IMR-90 (cell line): ENCODE measurements around the gene CRACR2B.

ENCODE experiments used
- BHLHE40 ChIP-seq: fragments of 150-350 bp; IDR thresholded peaks from 2 replicates; pipeline ENCODE4 v1.6.1; 2016; ENCODE audit warnings: mild to moderate bottlenecking, low read depth, low read length
- CEBPB ChIP-seq: IDR thresholded peaks from 2 replicates; pipeline ENCODE4 v1.6.1; 2012; ENCODE audit warnings: low read depth, low read length, improper control_type of control experiment
- CHD1 ChIP-seq: IDR thresholded peaks from 2 replicates; pipeline ENCODE4 v1.6.1; 2012; ENCODE audit warnings: low read depth, low read length, improper control_type of control experiment
- MAFK ChIP-seq: IDR thresholded peaks from 2 replicates; pipeline ENCODE4 v1.6.1; 2012; ENCODE audit warnings: low read depth, low read length, improper control_type of control experiment
- MAZ ChIP-seq: IDR thresholded peaks from 2 replicates; pipeline ENCODE4 v1.6.1; 2012; ENCODE audit warnings: low read depth, mild to moderate bottlenecking, low read length, improper control_type of control experiment, moderate library complexity, borderline replicate concordance
- MXI1 ChIP-seq: IDR thresholded peaks from 2 replicates; pipeline ENCODE4 v1.6.1; 2012; ENCODE audit warnings: low read depth, mild to moderate bottlenecking, low read length, moderate library complexity, borderline replicate concordance
- POLR2A ChIP-seq: IDR thresholded peaks from 2 replicates; pipeline ENCODE4 v1.6.1; 2012; ENCODE audit warnings: mild to moderate bottlenecking, low read depth, low read length
- RAD21 ChIP-seq: IDR thresholded peaks from 2 replicates; pipeline ENCODE4 v1.6.1; 2012; ENCODE audit warnings: low read length, improper control_type of control experiment
- RCOR1 ChIP-seq: IDR thresholded peaks from 2 replicates; pipeline ENCODE4 v1.6.1; 2012; ENCODE audit warnings: mild to moderate bottlenecking, low read length, improper control_type of control experiment; ENCODE audit not compliant: insufficient replicate concordance
- RFX5 ChIP-seq: IDR thresholded peaks from 2 replicates; pipeline ENCODE4 v1.8.0; 2012; ENCODE audit warnings: low read depth, mild to moderate bottlenecking, low read length, moderate library complexity
- TF ChIP-seq, protein P1 (sequence below): conservative IDR thresholded peaks from 2 replicates; pipeline ENCODE4 v1.5.1; 2012; ENCODE audit warnings: mild to moderate bottlenecking, low read depth, low read length, improper control_type of control experiment
- TF ChIP-seq, protein P2 (sequence below): fragments of 150-350 bp; IDR thresholded peaks from 2 replicates; pipeline ENCODE4 v1.6.1; 2017; ENCODE audit warnings: mild to moderate bottlenecking, antibody characterized with exemption, low read length, low read depth

DNA sequence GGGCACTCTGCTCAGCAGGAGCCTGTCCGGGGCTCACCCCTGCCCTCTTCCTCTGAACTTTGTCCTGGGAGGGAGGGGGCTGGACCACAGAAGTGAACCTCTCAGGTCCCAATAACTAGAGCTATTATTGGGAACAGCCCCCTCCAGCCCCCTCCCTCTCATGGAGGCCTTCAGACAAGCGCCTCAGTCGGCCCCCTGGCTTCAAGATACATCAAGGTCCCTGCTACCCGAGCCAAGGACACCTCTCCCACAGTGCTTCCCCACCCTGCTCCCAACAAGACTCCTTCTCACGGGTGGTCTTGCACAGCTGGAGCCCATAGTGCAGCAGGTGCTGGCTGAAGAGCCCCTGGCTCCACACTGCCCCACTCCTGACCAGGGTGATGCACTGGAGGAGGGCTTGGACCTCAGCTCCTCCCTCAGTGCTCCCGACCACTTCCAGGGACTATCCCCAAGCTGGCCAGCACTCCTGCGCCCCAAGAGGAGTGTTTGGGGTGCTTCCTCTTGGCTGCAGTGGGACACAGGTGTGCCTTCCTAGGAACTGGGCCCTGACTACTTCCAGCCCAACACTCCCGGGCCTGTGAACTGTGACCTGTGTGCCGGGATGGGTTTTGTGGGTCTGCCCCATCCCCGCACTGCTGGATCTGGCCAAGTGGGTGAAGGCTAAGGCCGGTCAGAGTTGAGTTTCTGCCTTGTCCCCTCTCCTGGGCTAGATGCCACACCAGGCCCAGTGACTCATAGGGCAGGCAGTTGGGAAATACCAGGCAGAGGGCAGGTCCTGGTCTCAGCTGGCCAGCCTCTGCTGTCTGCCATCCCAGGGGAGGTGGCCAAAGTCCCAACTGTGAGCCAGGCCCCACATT is 6.8 kb upstream of the CRACR2B start:
- TF ChIP-seq CEBPB (peak; percentile 96), RAD21 (no peak), RCOR1 (no peak), POLR2A (no peak), MXI1 (no peak), MAFK (no peak), MAZ (no peak; the same call in 1 of the 2 replicates), BHLHE40 (no peak), CHD1 (no peak), RFX5 (no peak)
- TF ChIP-seq, protein P1, sequence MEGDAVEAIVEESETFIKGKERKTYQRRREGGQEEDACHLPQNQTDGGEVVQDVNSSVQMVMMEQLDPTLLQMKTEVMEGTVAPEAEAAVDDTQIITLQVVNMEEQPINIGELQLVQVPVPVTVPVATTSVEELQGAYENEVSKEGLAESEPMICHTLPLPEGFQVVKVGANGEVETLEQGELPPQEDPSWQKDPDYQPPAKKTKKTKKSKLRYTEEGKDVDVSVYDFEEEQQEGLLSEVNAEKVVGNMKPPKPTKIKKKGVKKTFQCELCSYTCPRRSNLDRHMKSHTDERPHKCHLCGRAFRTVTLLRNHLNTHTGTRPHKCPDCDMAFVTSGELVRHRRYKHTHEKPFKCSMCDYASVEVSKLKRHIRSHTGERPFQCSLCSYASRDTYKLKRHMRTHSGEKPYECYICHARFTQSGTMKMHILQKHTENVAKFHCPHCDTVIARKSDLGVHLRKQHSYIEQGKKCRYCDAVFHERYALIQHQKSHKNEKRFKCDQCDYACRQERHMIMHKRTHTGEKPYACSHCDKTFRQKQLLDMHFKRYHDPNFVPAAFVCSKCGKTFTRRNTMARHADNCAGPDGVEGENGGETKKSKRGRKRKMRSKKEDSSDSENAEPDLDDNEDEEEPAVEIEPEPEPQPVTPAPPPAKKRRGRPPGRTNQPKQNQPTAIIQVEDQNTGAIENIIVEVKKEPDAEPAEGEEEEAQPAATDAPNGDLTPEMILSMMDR = no peak
- TF ChIP-seq, protein P2, sequence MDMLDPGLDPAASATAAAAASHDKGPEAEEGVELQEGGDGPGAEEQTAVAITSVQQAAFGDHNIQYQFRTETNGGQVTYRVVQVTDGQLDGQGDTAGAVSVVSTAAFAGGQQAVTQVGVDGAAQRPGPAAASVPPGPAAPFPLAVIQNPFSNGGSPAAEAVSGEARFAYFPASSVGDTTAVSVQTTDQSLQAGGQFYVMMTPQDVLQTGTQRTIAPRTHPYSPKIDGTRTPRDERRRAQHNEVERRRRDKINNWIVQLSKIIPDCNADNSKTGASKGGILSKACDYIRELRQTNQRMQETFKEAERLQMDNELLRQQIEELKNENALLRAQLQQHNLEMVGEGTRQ = no peak
